ENCODE results near the gene ARIH1. TPM values are rescaled to one million over a fixed set of nuclear protein-coding genes. Genes with fewer than 3 reads are reported as not detected.

Gene ARIH1
- total RNA-seq, 1 experiment from 2014 or later: 63.0 TPM

- no peak overlapping the region for H3K4me2 ChIP-seq (ENCODE audit: low read length)
- intact Hi-C loops (cut with micrococcal nuclease): no loop called here
- no peaks in the 10 kb centered on the region for H3K9me3 ChIP-seq (ENCODE audit: low read length)
- ChIA-PET POLR2A (ENCODE audit: unreplicated experiment) (no interaction called here), CTCF (no interaction called here)
- H2AFZ ChIP-seq (ENCODE audit: low read length): no peak overlapping the region
- no peaks in the 10 kb centered on the region for H3K36me3 ChIP-seq (ENCODE audit: low read depth, low read length)
- no peak for ATAC-seq
- TF ChIP-seq EZH2phosphoT487 (IDR thresholded peaks at IDR 0.05; ENCODE audit: borderline replicate concordance, low read length): no peak
- TF ChIP-seq EZH2 (IDR thresholded peaks at IDR 0.05; ENCODE audit: low read length, unreplicated experiment): no peak
- no peak for TF ChIP-seq CTCF (conservative IDR thresholded peaks at IDR 0.05; ENCODE audit: low read depth, low read length)
- H3K27ac ChIP-seq (ENCODE audit: low read length): no peak overlapping the region
- H3K79me2 ChIP-seq (ENCODE audit: low read length): no peaks in the 10 kb centered on the region
- no peaks in the 10 kb centered on the region for H3K27me3 ChIP-seq (ENCODE audit: low read length)
- H3K9me2 ChIP-seq (replicated peaks; ENCODE audit: low read length): no peaks in the 10 kb centered on the region
- no peak overlapping the region for H3K4me3 ChIP-seq (ENCODE audit: low read length)
- no peaks in the 10 kb centered on the region for H3K4me1 ChIP-seq (ENCODE audit: insufficient read depth, low read length)
- no peak for DNase-seq
- no peak overlapping the region for H3K9ac ChIP-seq (ENCODE audit: low read length)
- no TSS peak for BruUV-seq (replicated peaks)
- no peaks in the 10 kb centered on the region for H4K20me1 ChIP-seq (ENCODE audit: low read length)
- H3F3A ChIP-seq (ENCODE audit: low read length, unreplicated experiment): no peaks in the 10 kb centered on the region
These were observed 116.3 kb downstream of the ARIH1 start for GRCh38 chr15:72590427-72590826.

DNA sequence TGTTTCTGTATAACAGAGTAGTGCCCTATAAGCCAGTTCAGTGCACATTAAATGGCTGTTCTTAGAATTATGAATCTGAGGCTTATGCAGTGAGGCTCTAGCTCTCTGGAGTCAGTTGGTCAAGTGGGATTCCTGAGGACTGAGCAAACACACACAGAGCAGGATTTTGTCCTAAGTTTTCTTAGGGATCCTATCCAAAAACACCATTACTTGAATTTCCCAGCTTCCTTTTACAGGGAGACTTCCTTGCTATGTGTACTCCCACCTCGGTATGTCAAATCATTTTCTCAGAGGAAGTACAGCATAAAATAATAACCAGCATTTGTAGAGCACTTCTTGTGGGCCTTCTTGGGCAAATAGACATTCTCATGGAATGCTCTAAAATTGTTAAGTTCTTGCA, 117.2 kb downstream of the ARIH1 start:
- Histone ChIP-seq H3K4me3 (ENCODE audit: low read length) (no peak overlapping the region), H3K9ac (ENCODE audit: low read length) (no peak overlapping the region), H3K27me3 (ENCODE audit: low read length) (no peaks in the 10 kb centered on the region), H2AFZ (ENCODE audit: low read length) (no peak overlapping the region), H3K79me2 (ENCODE audit: low read length) (no peaks in the 10 kb centered on the region), H4K20me1 (ENCODE audit: low read length) (no peaks in the 10 kb centered on the region), H3K27ac (ENCODE audit: low read length) (no peak overlapping the region), H3K4me2 (ENCODE audit: low read length) (no peak overlapping the region), H3K9me3 (ENCODE audit: low read length) (no peaks in the 10 kb centered on the region), H3K4me1 (ENCODE audit: insufficient read depth, low read length) (no peaks in the 10 kb centered on the region), H3K9me2 (replicated peaks; ENCODE audit: low read length) (no peaks in the 10 kb centered on the region), H3F3A (ENCODE audit: low read length, unreplicated experiment) (no peaks in the 10 kb centered on the region), H3K36me3 (ENCODE audit: low read depth, low read length) (no peaks in the 10 kb centered on the region)
- CTCF ChIA-PET: no interaction called here
- intact Hi-C loops (cut with micrococcal nuclease): no loop called here
- TF ChIP-seq CTCF (conservative IDR thresholded peaks at IDR 0.05; ENCODE audit: low read depth, low read length): no peak
- POLR2A ChIA-PET (ENCODE audit: unreplicated experiment): no interaction called here
- DNase-seq (no peak), ATAC-seq (no peak)
- BruUV-seq (replicated peaks): no TSS peak

DNA sequence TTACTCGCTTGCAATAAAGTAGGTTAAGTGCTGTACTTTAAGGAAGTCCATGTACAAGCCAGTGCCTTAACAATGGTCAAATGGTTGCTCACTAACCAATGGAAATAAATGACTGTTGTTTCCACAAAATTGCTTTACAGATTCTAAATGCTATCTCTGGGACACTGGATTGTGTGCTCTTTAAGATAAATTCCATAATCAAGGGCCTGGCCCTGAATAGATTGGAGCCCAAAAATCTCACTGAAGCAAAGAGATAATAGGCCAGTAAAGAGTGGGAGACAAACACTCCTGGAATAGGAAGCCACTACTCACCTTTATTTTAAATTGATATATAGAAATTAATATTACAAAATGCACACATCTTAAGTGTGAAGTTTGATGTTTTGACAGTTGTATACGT, 118.0 kb downstream of the ARIH1 start:
- BruUV-seq (replicated peaks): no TSS peak
- no peaks in the 10 kb centered on the region for H4K20me1 ChIP-seq (ENCODE audit: low read length)
- no peak overlapping the region for H3K27ac ChIP-seq (ENCODE audit: low read length)
- no peak overlapping the region for H3K9ac ChIP-seq (ENCODE audit: low read length)
- H3K4me3 ChIP-seq (ENCODE audit: low read length): no peak overlapping the region
- intact Hi-C loops (cut with micrococcal nuclease): no loop called here
- no peaks in the 10 kb centered on the region for H3K79me2 ChIP-seq (ENCODE audit: low read length)
- no peaks in the 10 kb centered on the region for H3F3A ChIP-seq (ENCODE audit: low read length, unreplicated experiment)
- H3K9me2 ChIP-seq (replicated peaks; ENCODE audit: low read length): no peaks in the 10 kb centered on the region
- POLR2A ChIA-PET (ENCODE audit: unreplicated experiment): no interaction called here
- no peak overlapping the region for H2AFZ ChIP-seq (ENCODE audit: low read length)
- H3K4me2 ChIP-seq (ENCODE audit: low read length): no peak overlapping the region
- H3K9me3 ChIP-seq (ENCODE audit: low read length): no peaks in the 10 kb centered on the region
- TF ChIP-seq EZH2 (IDR thresholded peaks at IDR 0.05; ENCODE audit: low read length, unreplicated experiment) (no peak), EZH2phosphoT487 (IDR thresholded peaks at IDR 0.05; ENCODE audit: borderline replicate concordance, low read length) (no peak), CTCF (conservative IDR thresholded peaks at IDR 0.05; ENCODE audit: low read depth, low read length) (no peak)
- no peaks in the 10 kb centered on the region for H3K36me3 ChIP-seq (ENCODE audit: low read depth, low read length)
- CTCF ChIA-PET: no interaction called here
- H3K27me3 ChIP-seq (ENCODE audit: low read length): no peaks in the 10 kb centered on the region
- no peak for ATAC-seq
- no peak for DNase-seq
- H3K4me1 ChIP-seq (ENCODE audit: insufficient read depth, low read length): no peaks in the 10 kb centered on the region
